Measurements from ENCODE around the gene SPATA6. TPM values are rescaled to one million over a fixed set of nuclear protein-coding genes. Genes with fewer than 3 reads are reported as not detected.

SPATA6 gene
- polyA plus RNA-seq, 3 donors = 14.0 to 22.1 (median 14.1) TPM

- no peak for DNase-seq
These were observed 210.1 kb downstream of the SPATA6 start for GRCh38 chr1:48261881-48262400.

GRCh38 chr1:48258106-48258505 lies 213.9 kb downstream of the SPATA6 start:
- DNase-seq = no peak

- DNase-seq = no peak
These were observed 217.8 kb downstream of the SPATA6 start for GRCh38 chr1:48254254-48254653.

- no peak for DNase-seq
These were observed 220.2 kb downstream of the SPATA6 start for GRCh38 chr1:48251821-48252220.

- DNase-seq = no peak
These were observed 220.7 kb downstream of the SPATA6 start for GRCh38 chr1:48251323-48251722.

GRCh38 chr1:48250572-48250971 lies 221.4 kb downstream of the SPATA6 start:
- DNase-seq = no peak

- no peak for DNase-seq
These were observed 222.1 kb downstream of the SPATA6 start for GRCh38 chr1:48249868-48250267.

GRCh38 chr1:48248356-48248755 lies 223.6 kb downstream of the SPATA6 start:
- no peak for DNase-seq

- no peak for DNase-seq
These were observed 225.3 kb downstream of the SPATA6 start for GRCh38 chr1:48246727-48247126.

Other genes with a start within 250 kb of the SPATA6 start
- gene SLC5A9, start 249.5 kb downstream of the SPATA6 start, polyA plus RNA-seq (ENCODE audit: insufficient read length in 3 of 3) = 10 to 100 TPM in 1 of 3 donors, 1 to 10 TPM in 2; 3.5 to 26.2 (median 8.9) TPM